K562 (cell line): ENCODE data around the gene GCHFR. TPM values are rescaled to one million over a fixed set of nuclear protein-coding genes. Genes with fewer than 3 reads are reported as not detected.

ENCODE experiments used
- ARNT ChIP-seq, 2 experiments: fragments of 450-650 bp; IDR thresholded peaks; 2 replicates each; pipeline ENCODE4 v1.6.1; 2016; ENCODE audit warnings: mild to moderate bottlenecking in 1 of 2
- BRD9 ChIP-seq: fragments of 450-650 bp; IDR thresholded peaks from 2 replicates; pipeline ENCODE4 v1.6.1; 2018; ENCODE audit warnings: low read depth; ENCODE audit not compliant: partially characterized antibody
- CBFA2T3 ChIP-seq: fragments of 450-650 bp; IDR thresholded peaks from 2 replicates; pipeline ENCODE4 v1.6.1; 2017
- ETV5 ChIP-seq: sonication (generic); formaldehyde crosslinking; IDR thresholded peaks from 2 replicates; pipeline ENCODE4 v1.4.0; 2020; ENCODE audit warnings: low read depth, mild to moderate bottlenecking, missing genetic modification reagents
- GTF2E2 ChIP-seq: fragments of 200-800 bp; sonication (Bioruptor generic); IDR thresholded peaks from 2 replicates; pipeline ENCODE4 v1.6.1; 2016; ENCODE audit warnings: missing genetic modification characterization, missing compliant biosample characterization
- ILK ChIP-seq: fragments of 450-650 bp; IDR thresholded peaks from 2 replicates; pipeline ENCODE4 v1.6.1; 2016; ENCODE audit warnings: missing genetic modification characterization, low read depth, mild to moderate bottlenecking, missing compliant biosample characterization, moderate library complexity, borderline replicate concordance
- NFYB ChIP-seq: IDR thresholded peaks from 2 replicates; pipeline ENCODE4 v1.6.1; 2011; ENCODE audit warnings: mild to moderate bottlenecking, moderate library complexity; ENCODE audit not compliant: insufficient read length; ENCODE audit errors: extremely low read depth
- NRF1 ChIP-seq, 2 experiments: fragments of 450-650 bp; IDR thresholded peaks in 1 of 2; conservative IDR thresholded peaks in 1 of 2; 2 replicates each; pipeline ENCODE4 v1.6.1; 2014; ENCODE audit warnings: mild to moderate bottlenecking in 2 of 2
- POLR2A ChIP-seq: fragments of 450-650 bp; conservative IDR thresholded peaks from 2 replicates; pipeline ENCODE4 v1.6.1; 2016
- SMAD4 ChIP-seq: fragments of 250-450 bp; sonication (Bioruptor Pico); conservative IDR thresholded peaks from 2 replicates; pipeline ENCODE4 v1.8.0; 2021; ENCODE audit warnings: inconsistent platforms, mild to moderate bottlenecking, moderate library complexity
- TRIM28 ChIP-seq: fragments of 450-650 bp; IDR thresholded peaks from 2 replicates; pipeline ENCODE4 v1.6.1; 2017
- ZKSCAN3 ChIP-seq: fragments of 250-450 bp; sonication (Bioruptor Pico); IDR thresholded peaks from 2 replicates; pipeline ENCODE4 v1.4.0; 2020
- ZNF23 ChIP-seq: fragments of 250-450 bp; sonication (Bioruptor Pico); IDR thresholded peaks from 2 replicates; pipeline ENCODE4 v1.4.0; 2020; ENCODE audit warnings: mild to moderate bottlenecking
- ZNF263 ChIP-seq: sonication (generic); formaldehyde crosslinking; IDR thresholded peaks from 2 replicates; pipeline ENCODE4 v1.8.0; 2022; ENCODE audit warnings: mild to moderate bottlenecking, missing genetic modification reagents, borderline replicate concordance
- ZNF445 ChIP-seq: fragments of 250-450 bp; sonication (Bioruptor Pico); IDR thresholded peaks from 2 replicates; pipeline ENCODE4 v1.4.0; 2020; ENCODE audit warnings: low read depth, mild to moderate bottlenecking, moderate library complexity
- polyA plus RNA-seq, 8 experiments: library from polyadenylated mRNA; depleted of rRNA in 4 of 8; stranded (reverse) in 5 of 8; unstranded in 3 of 8; fragments of >200 nt; fragmentation: Nextera tagmentation in 2 of 8; fragmentation: Illumina TruSeq in 1 of 8; extraction: Ambion mirVana in 2 of 8; extraction: Trizol in 1 of 8; gene quantifications; 2 replicates each; pipeline versions ENCODE4 v1.2.1 to v1.2.3, GENCODE V29; 2011 to 2014; ENCODE audit warnings: inconsistent platforms in 1 of 8, missing spikeins in 1 of 8
- total RNA-seq, 7 experiments: library from RNA; depleted of rRNA in 6 of 7; stranded (reverse); fragments of >200 nt in 6 of 7; fragmentation: Illumina TruSeq in 2 of 7; extraction: Trizol in 2 of 7; gene quantifications; 2 replicates each; pipeline versions ENCODE4 v1.2.1 to v1.2.3, GENCODE V29; 2011 to 2021; ENCODE audit warnings: low replicate concordance in 1 of 7
- TF ChIP-seq, protein P1 (sequence below), 2 experiments: fragments of 450-650 bp; formaldehyde crosslinking in 1 of 2; IDR thresholded peaks; 2 replicates each; pipeline versions ENCODE4 v1.4.0 to v1.6.1; 2014 to 2020; ENCODE audit warnings: mild to moderate bottlenecking in 2 of 2, borderline replicate concordance in 1 of 2, low read depth in 1 of 2
- TF ChIP-seq, protein P2 (sequence below), 2 experiments: fragments of 450-650 bp in 1 of 2; IDR thresholded peaks; 2 replicates each; pipeline ENCODE4 v1.6.1; 2011 to 2017; ENCODE audit warnings: low read depth in 2 of 2, antibody characterized with exemption in 1 of 2, borderline replicate concordance in 1 of 2, low read length in 1 of 2, mild to moderate bottlenecking in 1 of 2, mixed read lengths in 1 of 2; ENCODE audit not compliant: control insufficient read depth in 1 of 2

The GCHFR gene
- total and polyA plus RNA-seq, 9 of the 15 experiments (the other 6 are each of a cell fraction or from before 2014, with no cell fraction given), result 8.7 to 83.5 (median 20.8) TPM

DNA sequence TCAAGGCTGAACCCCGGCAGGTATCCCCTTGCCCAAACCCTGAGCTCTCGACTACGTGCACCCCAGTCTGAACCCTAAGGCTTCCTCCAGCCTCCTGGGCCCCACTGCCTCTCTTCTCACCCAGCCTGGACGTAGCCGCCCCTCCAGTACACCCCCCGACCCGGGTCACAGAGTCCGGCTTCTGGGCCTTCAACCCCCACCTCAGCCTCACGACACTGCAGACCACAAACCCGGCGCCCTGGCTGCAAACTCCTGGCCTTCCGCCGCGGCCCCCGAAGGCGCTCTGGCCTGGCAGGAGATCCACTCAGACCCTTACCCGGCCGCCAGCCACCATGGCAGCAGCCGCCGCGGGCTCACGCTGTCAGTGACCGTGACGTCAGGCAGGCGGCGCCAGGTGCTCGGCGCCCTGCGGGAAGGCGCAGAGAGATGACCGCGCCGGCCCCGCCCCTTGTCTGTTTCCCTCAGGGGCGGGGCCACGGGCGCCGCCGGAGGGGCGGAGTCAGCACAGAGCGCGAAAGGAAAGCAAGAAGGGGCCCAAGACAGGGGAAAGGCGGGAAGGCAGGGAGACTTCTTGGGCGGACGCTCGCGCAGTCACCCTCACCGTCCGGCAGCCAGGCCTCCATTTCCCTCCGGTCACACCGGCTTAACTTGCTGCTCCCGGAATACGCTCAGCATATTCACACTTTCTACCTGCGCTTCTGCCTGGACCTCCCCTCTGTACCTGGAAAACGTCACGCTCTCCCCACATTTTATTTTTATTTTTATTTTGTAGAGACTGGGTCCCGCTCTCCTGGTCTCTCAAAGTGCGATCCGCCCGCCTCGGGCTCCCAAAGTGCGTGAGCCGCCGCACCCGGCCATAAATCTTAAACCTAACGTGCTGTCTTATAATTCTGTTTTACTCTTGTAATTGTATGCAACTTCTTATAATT is 8.7 kb upstream of the GCHFR start, which contains the start of gene RMDN3 (continued):
- TF ChIP-seq, protein P1, sequence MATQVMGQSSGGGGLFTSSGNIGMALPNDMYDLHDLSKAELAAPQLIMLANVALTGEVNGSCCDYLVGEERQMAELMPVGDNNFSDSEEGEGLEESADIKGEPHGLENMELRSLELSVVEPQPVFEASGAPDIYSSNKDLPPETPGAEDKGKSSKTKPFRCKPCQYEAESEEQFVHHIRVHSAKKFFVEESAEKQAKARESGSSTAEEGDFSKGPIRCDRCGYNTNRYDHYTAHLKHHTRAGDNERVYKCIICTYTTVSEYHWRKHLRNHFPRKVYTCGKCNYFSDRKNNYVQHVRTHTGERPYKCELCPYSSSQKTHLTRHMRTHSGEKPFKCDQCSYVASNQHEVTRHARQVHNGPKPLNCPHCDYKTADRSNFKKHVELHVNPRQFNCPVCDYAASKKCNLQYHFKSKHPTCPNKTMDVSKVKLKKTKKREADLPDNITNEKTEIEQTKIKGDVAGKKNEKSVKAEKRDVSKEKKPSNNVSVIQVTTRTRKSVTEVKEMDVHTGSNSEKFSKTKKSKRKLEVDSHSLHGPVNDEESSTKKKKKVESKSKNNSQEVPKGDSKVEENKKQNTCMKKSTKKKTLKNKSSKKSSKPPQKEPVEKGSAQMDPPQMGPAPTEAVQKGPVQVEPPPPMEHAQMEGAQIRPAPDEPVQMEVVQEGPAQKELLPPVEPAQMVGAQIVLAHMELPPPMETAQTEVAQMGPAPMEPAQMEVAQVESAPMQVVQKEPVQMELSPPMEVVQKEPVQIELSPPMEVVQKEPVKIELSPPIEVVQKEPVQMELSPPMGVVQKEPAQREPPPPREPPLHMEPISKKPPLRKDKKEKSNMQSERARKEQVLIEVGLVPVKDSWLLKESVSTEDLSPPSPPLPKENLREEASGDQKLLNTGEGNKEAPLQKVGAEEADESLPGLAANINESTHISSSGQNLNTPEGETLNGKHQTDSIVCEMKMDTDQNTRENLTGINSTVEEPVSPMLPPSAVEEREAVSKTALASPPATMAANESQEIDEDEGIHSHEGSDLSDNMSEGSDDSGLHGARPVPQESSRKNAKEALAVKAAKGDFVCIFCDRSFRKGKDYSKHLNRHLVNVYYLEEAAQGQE (IDR thresholded peaks at IDR 0.05; ENCODE audit: borderline replicate concordance), result no peak
- TF ChIP-seq, protein P1 (CRISPR knock-in tag; IDR thresholded peaks at IDR 0.05; ENCODE audit: low read depth), result no peak
- peak; percentile 47; the same call in 1 of the 2 replicates for TF ChIP-seq SMAD4 (CRISPR knock-in tag)
- no peak for TF ChIP-seq ILK (tag)
- peak; percentile 96 for TF ChIP-seq POLR2A
- TF ChIP-seq ETV5, result no peak; the same call in 1 of the 2 replicates
- TF ChIP-seq, protein P2, sequence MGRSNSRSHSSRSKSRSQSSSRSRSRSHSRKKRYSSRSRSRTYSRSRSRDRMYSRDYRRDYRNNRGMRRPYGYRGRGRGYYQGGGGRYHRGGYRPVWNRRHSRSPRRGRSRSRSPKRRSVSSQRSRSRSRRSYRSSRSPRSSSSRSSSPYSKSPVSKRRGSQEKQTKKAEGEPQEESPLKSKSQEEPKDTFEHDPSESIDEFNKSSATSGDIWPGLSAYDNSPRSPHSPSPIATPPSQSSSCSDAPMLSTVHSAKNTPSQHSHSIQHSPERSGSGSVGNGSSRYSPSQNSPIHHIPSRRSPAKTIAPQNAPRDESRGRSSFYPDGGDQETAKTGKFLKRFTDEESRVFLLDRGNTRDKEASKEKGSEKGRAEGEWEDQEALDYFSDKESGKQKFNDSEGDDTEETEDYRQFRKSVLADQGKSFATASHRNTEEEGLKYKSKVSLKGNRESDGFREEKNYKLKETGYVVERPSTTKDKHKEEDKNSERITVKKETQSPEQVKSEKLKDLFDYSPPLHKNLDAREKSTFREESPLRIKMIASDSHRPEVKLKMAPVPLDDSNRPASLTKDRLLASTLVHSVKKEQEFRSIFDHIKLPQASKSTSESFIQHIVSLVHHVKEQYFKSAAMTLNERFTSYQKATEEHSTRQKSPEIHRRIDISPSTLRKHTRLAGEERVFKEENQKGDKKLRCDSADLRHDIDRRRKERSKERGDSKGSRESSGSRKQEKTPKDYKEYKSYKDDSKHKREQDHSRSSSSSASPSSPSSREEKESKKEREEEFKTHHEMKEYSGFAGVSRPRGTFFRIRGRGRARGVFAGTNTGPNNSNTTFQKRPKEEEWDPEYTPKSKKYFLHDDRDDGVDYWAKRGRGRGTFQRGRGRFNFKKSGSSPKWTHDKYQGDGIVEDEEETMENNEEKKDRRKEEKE (IDR thresholded peaks at IDR 0.05; ENCODE audit: borderline replicate concordance in 1 of 2, control insufficient read depth in 1 of 2, low read depth in 2 of 2, low read length in 1 of 2), result no peak
- TF ChIP-seq ZNF445 (CRISPR knock-in tag), result no peak
- peak; percentile 28 for TF ChIP-seq BRD9
- peak; percentile 83 to 84 for TF ChIP-seq NRF1 (conservative IDR thresholded peaks at IDR 0.05 in 1 of 2, IDR thresholded peaks at IDR 0.05 in 1 of 2)
- TF ChIP-seq TRIM28, result no peak
- TF ChIP-seq ZKSCAN3 (CRISPR knock-in tag), result no peak
- TF ChIP-seq ZNF23 (CRISPR knock-in tag), result no peak
- TF ChIP-seq CBFA2T3, result no peak
- TF ChIP-seq GTF2E2 (tag), result peak; percentile 87; the same call in 1 of the 2 replicates
- no peak for TF ChIP-seq NFYB
- no peak; the same call in 1 of the 2 replicates for TF ChIP-seq ZNF263
- no peak for TF ChIP-seq ARNT (IDR thresholded peaks at IDR 0.05)
